GM18499 (cell line): ENCODE measurements around the gene GABPB1.

Source experiments
- ATAC-seq: cut with Tn5 transposase; IDR thresholded peaks from one replicate; pipeline ENCODE4 v1.9.1; 2021; ENCODE audit warnings: moderate number of reproducible peaks; ENCODE audit not compliant: insufficient read depth, unreplicated experiment

Gene GABPB1

DNA sequence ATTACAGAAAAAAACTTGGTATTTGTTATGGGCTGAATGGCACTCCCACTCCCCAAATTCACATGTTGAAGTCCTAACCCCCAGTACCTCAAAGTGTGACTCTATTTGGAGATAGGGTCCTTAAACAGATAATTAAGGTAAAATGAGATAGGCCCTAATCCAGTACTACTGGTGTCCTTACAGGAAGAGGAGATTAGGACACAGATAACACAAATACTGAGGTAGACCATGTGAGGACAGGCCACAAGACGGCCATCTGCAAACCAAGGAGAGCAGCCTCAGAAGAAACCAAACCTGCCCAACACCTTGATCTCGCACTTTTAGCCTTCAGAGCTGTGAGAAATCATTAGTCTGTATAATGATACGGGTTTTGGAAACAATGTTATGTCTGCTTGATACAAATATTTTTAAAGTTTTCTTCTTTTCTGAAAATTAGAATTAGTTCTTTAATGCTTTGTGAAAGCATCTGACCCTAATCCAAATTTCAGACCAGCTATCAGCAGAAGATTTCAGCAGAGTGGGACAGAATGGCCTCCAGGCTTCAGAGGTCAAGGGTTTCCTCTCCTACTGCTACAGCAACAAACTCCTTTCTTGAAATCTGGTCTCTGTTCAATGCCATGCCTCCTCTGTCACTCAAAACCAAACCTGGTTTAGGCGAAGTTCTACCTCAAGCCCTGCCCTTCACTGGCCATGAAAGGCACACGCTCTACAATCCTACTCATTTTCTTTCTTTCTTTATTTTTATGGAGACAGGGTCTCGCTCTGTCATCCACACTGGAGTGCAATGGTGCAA is 67.5 kb downstream of the GABPB1 start:
- no peak for ATAC-seq

GRCh38 chr15:50281427-50281826 is 73.6 kb downstream of the GABPB1 start:
- ATAC-seq = no peak

- ATAC-seq = no peak
These were observed 74.7 kb downstream of the GABPB1 start for GRCh38 chr15:50280271-50280670.

DNA sequence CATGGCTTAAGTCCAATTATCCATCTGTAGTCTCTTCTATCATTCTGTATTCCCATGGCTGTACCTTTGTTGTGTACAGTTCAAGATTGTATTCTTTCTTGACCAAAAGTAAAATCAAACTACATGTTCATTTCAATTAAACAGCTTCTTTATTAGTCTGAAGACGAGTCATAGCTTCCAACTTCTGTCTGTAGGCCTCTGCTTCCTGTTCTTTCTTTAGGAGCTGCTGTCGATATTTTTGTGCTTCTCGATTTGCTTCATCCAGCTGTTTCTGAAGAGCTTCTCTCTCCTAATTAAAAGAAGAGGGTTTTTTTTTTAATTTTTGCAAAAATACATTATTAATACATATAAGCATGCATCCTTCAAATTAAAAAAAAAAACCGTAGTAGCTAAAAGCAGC is 76.5 kb downstream of the GABPB1 start:
- no peak for ATAC-seq

GRCh38 chr15:50277370-50277769 is 77.6 kb downstream of the GABPB1 start:
- no peak for ATAC-seq

- ATAC-seq = no peak
These were observed 79.1 kb downstream of the GABPB1 start for GRCh38 chr15:50275908-50276307.

GRCh38 chr15:50275091-50275490 is 79.9 kb downstream of the GABPB1 start:
- ATAC-seq = no peak

DNA sequence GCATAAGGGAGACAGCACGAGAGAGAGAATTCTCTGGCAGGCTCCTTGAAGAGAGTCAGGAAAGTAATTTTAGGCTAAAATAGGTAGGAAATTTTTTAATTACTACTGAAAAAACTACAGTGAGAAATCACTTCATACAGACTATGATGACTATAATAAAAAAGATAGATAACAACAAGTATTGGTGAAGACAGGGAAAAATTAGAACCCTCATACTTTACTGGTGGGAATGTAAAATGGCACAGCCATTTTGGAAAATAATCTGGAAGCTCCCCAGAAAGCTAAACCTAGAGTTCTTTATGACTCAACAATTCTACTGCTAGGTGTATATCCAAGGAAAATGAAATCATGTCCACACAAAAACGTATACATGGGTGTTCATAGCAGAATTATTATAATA is 87.4 kb downstream of the GABPB1 start:
- ATAC-seq = no peak

- ATAC-seq = no peak
These were observed 89.4 kb downstream of the GABPB1 start, which contains the start of gene HDC for GRCh38 chr15:50265620-50266019. Gene HDC (minus strand): TSS chr15:50265726. CDS start chr15:50265623, 103 bp downstream.

GRCh38 chr15:50262533-50262932 is 92.5 kb downstream of the GABPB1 start:
- ATAC-seq = no peak

GRCh38 chr15:50261981-50262380 is 93.0 kb downstream of the GABPB1 start:
- ATAC-seq = no peak

GRCh38 chr15:50260969-50261496 is 94.0 kb downstream of the GABPB1 start:
- no peak for ATAC-seq

DNA sequence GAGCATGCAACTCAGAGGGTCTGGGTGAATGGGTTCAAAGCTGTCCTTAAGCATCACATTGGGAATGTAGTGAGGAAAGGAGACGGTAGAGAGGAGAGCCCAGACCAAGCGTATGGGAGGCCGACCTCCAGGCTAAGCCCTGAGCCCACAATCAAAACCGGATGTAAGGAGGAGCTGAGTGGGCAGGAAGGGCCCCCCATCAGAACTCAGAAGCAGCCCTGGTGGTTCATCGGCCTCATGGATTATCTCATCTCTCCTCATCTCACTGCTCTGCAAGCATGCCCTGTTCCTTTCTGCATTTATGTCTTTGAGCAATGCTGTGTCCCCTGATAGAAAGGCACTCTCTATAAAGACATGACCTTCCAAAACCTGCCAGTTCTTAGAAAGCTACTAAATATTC is 95.7 kb downstream of the GABPB1 start:
- ATAC-seq = no peak

- ATAC-seq = no peak
These were observed 97.1 kb downstream of the GABPB1 start for GRCh38 chr15:50257924-50258323.

DNA sequence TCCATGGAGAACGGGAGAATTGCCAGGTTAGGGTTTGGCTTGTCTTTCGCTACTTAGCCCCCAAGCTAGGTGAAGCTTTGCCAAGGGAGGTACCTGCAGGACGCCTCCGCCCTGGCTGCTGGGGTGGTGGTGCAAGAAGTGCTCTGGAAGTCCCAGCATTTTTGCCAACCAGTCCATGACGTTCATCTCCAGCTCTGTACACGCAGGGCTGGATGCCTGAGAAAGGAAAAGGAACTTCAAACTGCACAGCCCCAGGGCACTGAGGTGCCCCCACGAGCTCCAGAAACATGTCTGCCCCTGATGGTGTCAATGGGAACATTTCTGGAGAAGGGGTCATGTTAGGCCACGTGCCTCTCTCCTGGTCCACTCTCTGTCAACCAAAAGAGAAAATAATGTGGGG is 97.7 kb downstream of the GABPB1 start:
- ATAC-seq = no peak

- ATAC-seq = no peak
These were observed 98.6 kb downstream of the GABPB1 start for GRCh38 chr15:50256188-50257041.

GRCh38 chr15:50252556-50252955 is 102.4 kb downstream of the GABPB1 start:
- ATAC-seq = no peak

DNA sequence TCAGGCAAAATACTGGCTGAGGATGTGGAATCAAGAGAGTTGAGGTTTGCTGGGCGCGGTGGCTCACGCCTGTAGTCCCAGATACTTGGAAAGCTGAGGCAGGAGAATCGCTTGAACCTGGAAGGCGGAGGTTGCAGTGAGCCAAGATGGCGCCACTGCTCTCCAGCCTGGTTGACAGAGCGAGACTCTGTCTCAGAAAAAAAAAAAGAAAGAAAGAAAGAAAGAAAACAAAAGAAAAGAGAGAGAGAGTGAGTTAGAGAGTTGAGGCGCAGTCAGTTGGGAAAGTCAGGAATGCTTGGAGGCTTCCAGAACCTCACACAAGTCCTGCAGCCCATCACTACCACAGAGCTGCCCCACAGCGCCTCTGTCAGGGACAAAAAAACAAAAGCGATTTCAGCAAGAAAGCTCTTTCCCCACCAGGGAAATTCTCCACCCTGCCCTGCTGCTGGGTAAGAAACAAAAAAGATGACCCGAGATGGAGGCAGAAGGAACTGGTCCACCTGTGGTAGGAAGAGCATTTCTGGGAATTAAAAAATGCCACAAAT is 103.3 kb downstream of the GABPB1 start:
- no peak for ATAC-seq

DNA sequence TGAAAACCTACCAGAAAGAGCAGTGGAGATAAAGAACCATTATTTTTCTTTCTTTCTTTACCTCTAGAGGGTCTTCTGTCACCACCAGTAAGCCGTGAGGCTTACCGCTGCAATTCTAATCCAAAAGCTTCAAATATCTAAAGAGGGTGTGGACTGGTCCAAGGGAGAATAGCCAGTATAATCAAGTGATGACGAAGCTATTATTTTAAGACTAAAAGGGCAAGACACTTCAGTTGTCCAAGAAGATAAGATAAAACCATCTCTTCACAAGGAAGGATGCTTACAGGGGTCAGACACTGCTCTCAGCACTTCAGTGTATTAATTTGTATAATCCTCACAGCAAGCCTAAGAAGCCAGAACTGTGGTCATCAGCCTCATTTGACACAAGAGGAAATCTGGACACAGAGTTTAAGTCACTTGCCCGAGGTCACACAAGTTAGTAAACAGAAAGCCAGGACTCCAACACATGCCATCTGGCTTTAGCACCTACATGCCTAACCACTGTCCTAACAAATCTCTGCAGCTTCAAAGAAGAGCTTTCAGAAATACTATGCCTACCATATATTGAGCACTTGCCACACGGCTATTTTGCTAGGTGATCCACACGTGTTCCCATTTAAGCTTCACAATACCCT is 104.1 kb downstream of the GABPB1 start:
- ATAC-seq = no peak

GRCh38 chr15:50249704-50250103 is 105.3 kb downstream of the GABPB1 start:
- no peak for ATAC-seq
